ENCODE measurements around the gene MAU2. TPM values are rescaled to one million over a fixed set of nuclear protein-coding genes. Genes with fewer than 3 reads are reported as not detected.
A peak's percentile ranks its signal among the peaks of the same experiment; 100 is the strongest.

The MAU2 gene
- total RNA-seq, 1 experiment from 2014 or later = 34.7 TPM

DNA sequence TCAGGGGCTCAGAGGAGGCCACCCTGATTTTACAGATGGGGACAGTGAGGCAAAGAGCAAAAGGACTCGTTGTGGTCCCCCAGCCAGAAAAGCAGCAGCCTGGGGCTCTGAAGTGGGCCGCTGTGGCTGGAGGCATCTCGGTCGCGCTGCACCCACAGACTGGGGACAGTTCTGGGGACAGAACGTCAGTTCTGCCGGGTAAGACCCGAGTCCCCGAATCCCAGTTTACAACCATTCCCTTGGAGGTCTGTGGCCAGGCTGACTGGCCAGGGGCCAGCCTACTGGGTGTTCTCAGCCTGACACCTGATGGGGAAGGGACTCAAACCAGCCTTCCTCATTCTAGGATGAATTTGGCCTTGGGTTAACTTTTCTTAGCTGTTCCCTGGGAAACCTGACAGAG is 14.4 kb upstream of the MAU2 start:
- DNase-seq (ENCODE audit: low spot score) = no peak

DNA sequence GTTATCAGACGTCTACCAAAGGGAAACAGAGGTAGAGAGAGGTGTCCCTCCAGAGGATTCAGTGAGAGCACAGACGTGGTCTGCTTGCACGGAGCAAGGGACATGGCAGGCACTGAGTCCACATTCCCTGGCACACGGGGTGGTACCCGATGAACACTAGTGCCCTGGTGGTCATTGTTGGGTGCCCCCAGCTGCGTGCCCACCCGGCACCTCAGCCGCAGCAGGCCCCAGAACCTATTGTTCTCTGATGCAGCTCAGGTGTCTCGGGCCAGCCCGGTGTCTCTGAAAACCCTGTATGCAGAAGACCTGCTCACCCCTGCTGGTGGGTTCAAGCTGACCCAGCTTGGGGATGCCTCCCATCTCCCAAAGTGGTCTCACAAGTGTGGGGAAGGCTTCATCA is 12.3 kb upstream of the MAU2 start:
- DNase-seq (ENCODE audit: low spot score) = no peak

DNA sequence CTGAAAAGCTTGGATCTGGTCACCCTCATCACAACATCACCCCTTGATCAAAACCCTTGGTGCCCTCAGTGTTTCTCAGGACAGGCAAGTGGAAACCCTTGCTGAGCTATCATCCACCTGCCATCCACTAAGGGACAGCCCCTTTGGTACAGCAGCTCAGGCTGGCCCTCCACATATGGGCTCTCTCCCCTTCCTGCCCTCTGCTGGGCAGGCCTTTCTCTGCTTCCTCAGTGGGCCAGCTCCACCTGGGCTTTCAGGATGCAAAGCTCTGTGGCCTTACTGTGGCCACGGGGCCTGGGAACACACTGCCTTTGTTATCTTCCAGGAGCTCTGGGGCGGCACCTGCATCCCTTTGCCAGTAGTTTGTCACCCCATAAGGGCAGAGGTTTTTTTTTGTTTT is 5.2 kb upstream of the MAU2 start:
- no peak for DNase-seq (ENCODE audit: low spot score)

DNA sequence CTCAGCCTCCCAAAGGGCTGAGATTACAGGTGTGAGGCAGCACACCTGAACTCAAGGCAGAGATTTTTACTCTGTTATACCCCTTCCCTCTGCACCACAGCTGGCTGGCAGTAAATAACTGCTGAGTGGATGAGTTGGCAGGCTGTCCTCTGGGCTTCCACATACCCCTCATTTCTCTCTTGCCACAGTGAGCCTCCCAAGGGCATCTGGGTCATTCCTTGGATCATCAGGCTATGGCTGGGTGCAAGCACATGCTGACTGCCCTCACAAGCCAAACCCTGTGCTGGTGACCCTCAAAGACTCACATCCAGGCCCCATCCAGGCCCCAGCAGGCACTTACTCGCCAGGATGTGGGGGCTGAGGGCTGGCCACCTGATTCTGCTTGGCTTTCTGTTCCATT is 4.5 kb upstream of the MAU2 start:
- DNase-seq (ENCODE audit: low spot score) = no peak

DNA sequence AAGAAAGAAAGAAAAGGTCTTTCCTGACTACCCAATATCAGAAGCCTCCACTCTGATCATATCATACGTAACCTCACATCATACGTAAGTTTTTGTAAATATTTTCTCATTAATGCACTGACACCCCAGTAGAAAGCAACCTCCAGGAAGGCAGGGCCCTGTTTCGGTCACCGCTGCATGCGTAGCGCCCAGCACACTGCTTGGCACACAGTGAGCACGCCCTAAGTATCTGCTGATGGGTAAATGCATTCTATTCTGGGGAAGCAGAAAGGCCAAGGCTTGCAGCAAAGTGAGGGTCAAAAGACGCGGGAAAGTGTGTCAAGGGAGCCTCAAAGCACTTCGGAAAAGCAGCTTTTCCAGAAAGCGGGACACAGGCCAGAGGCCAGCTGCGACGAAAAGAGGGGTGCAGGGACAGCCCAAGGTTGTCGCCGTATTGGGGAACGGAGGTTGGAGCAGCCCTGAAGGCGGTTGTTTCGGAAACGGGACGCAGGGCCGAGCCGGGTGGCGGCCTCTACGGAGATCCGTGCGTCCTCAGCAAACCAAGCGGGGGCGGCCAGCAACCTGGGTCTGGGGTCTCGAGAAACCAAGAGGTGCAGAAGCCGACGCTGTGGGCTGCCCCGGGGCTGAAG is 783 bp upstream of the MAU2 start:
- DNase-seq (ENCODE audit: low spot score) = peak; percentile 7

DNA sequence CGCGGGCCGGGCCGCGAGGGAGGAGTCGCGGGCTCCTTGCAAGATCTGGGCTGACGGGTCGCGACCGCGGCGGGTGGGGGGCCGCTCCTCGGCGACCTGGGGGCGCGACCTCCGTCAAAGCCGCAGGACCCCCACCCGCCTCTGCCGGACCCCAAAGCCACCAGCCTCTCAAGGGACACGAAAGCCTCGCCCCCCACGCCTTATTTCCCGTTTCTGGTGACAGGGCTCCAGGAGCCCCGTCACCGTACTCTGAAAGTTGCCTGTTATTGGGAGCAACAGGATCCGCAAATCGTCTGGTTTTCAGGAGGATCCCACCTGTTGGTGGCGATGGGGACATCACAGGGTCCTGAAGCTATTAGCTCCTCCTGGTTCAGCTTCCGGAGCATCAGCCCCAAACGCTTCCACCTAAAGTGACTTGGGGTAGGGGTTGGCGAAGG is 530 bp downstream of the MAU2 start:
- peak; percentile 8 for DNase-seq (ENCODE audit: low spot score)

DNA sequence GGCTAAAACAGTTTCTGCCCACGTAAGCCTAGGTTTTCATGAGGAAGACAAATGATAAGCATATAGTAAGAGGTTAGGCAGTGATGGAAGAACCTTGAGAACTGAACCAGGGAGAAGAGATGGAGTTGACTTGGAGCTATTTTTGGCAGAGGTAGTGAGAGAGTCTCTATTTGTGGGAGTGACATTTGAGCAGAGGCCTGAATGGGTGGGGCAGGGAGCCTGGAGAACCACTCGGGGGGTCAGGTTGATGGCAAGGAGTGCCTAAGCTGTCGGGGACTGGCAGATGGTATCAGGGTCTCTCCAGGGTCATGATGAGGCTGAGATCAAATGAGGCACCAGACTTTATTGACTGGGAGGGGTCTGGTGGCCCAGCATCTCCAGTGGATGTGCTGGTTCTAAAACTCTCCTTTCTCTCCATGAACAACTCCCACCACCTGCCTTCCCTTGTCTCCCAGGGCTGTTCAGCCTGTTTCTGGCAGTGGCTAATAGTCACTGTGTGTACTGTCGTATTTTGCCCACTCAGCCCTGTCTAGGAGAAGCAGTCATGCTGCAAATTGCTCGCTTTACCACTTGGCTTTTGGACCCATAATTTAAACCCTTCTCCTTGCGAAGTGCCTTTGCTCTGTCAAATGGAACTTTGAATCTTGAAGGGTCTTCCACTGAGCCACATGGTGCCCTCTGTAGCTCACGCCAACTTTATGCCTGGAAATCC is 3.6 kb downstream of the MAU2 start:
- DNase-seq (ENCODE audit: low spot score) = no peak

DNA sequence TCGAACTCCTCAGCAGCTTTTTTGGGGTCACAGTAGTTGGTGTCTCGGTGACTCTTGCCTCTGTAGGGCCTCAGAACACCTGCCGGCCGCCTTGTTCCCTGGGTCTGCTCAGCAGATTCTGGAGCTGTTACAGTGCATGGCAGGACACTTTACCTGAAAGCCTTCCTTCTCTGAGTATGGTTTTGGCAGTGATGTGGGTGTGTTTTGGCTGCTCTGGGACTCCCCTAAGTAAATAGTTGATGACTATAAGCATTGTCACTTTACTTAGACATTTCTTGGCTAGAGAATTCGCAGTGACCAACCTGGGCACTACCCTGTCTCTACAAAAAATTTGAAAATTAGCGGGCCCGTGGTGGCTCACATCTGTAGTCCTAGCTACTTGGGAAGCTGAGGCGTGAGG is 7.0 kb downstream of the MAU2 start:
- DNase-seq (ENCODE audit: low spot score) = no peak

DNA sequence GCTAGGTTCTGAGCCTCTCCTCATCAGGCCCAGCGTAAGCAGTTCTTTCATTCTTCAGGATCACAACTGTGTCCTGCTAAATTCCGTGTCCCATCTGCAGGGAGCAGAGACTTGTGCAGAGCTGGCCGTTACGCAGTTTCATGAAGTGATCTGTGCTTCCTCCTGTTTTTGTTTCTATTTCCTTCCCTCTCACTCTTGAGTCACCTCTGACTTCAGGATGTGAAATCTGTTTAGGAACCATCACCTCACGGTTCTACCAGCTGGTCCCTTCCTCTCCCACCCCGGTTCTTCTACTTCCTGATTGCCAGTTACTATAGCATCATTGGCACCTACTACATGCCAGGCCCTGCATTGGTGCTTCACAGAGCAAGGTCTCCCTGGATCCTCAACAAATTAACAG is 8.5 kb downstream of the MAU2 start:
- DNase-seq (ENCODE audit: low spot score) = no peak

DNA sequence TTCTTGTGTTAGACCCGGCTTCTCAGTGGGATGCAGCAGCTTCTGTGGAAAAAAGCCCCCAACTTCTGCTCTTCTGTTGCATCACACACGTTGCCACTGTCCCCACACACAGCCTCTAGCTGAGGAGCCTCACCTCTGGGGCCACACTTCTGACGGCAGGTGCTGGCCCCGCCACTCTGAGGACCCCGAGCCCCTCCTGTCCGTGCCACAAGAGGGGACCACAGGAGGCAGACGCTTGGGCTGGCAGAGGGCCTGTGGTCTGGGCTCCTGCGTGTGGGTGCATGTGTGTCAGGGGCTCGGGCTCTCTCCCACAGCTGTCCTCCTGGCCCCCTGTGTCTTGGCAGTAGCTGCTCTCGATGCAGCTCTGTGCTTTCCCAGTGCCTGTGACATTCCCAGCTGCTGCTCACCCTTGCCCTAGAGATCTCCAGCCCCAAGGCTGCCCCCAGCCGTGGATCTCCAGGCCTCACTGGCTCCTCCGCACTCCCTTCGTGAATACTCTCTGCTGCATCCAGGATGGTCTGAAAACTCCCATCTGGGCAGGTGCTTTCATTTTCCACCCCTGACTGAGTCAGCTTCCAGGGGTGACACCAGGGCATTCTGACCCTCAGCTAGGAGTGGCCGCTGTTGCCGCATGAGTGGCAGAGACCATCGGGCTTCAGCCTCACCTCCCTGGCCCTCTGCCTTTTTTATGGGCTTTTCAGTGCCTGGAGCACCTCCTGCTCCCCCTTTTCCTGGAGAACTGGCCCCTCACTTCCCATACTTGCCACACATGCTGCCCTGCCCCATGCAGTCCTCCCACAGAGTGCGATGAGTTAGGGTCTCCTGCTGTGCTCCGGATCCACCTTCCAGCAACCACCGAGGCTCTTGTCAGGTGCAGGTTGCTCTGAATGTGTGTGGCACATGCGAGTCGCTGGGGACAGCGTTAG is 13.7 kb downstream of the MAU2 start:
- no peak for DNase-seq (ENCODE audit: low spot score)

DNA sequence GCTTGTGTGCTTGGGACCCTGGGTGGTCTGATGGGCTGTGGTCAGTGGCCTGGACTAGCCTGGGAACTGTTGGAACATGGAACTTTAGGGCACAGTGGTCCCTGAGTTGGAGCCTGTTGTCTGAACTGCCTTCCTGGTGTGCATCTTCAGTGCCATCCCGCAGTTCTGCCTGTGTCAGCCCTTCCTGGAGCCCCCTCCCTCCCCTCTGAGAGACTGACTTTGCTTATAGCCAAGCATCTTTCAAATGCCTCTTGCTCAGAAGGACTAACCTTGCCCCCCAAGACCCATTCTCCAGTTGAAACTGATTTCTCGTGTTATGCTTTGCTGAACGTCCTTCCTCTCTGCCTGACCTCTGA is 14.3 kb downstream of the MAU2 start:
- DNase-seq (ENCODE audit: low spot score) = no peak

DNA sequence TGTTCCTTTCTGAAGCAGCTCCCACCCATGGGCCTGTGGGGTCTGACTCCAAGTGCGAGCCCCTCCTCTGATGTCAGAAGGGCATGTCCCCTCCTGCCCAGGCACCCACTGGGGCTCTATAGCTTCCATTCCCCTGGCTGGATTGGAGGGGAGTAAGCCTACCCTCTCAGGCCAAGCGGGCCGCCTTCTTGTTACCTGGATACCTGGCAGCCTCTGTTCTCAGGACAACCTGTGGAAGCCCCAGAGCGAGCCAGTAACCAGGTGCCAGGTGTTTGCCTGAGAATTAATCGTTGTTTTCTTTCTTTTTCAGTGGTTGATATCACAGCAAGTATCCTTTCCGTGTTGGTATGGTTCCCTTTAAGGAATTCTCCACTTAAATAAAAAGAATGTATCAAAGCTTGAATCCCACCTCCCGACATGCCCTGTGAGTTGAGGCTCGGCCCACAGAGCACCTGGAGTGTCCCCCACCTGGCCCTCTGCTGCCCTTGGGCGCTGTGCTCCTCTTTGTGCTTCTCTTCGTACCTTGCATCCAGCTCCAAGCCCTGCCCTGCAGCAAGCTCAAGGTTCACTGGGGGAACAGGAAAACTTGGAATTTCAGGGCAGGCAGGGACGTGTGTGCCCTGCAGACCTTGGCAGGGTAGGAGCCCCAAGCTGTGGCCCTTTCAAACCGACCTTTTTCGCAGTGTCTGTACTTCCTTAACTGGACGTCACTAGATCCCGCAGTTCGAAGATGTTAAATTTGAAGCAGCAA is 15.0 kb downstream of the MAU2 start:
- DNase-seq (ENCODE audit: low spot score) = no peak

DNA sequence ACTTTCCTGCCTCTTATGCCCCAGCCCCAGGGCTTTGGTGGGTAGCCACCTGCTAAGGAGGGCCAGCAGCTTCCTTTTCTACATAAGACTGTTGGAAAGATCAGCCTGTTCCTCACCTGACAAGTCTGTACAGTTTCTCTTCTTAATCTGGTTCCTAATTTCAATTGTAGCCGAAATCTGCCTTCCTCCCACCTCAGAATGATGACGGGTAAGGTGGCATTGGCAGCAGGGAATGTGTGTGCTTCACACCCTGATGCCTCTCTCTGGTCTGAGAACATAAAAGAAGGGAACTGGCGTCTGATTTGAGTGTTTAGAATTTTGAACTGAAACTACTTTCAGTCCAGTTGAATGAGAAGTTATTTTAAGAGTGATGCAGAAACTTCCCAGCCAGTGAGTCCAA is 16.0 kb downstream of the MAU2 start:
- DNase-seq (ENCODE audit: low spot score) = no peak

DNA sequence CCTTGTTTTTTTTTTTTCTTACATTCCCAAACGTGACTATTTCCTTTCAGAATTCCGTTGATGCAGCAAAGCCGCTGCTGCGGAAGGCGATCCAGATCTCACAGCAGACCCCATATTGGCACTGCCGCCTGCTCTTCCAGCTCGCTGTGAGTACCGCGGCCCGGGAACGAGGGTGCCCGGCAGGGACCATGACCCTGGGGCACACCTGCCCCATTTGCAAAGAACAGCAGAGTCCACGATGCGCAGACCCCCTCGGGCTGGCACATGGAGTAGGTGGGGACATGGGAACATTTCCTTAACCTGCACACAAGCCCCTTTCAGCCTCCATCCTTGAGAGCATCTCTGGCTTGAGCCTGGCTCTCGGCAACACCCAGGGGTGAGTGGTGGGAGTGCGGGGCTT is 16.5 kb downstream of the MAU2 start:
- no peak for DNase-seq (ENCODE audit: low spot score)

DNA sequence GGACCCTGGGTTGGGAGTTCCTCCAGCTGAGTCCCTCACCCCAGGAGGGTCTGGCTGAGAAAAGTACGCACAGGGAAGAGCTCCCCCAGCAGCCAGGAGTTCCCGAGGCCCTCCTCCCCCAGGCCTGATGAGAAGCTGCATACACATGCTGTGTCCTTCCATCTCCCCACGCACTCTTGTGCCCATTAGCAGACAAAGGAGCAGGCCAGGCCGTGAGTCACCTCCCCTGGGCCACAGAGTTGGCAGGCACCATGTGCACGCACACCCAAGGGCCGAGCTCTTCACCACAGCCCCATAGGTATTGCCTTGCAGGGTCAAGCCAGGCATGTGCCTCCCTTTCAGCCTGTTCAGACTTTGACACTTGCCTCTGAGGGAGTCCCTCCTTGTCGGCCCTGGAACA is 17.5 kb downstream of the MAU2 start:
- no peak for DNase-seq (ENCODE audit: low spot score)

DNA sequence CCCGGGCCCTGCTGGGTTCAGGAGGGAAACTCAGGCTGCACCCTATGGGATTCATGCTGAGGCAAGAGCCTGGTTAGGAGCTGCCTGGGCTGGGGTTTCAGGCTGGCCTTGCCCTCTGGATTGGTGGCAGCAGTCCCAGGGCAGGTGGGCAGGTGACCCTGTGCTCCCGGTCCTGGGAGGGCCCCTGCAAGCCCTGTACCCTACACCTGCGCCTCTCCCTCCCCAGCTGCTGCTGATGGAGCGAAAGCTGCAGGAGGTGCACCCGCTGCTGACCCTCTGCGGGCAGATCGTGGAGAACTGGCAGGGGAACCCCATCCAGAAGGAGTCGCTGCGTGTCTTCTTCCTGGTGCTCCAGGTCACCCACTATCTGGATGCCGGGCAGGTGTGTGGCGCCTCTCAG is 20.4 kb downstream of the MAU2 start:
- DNase-seq (ENCODE audit: low spot score) = no peak

DNA sequence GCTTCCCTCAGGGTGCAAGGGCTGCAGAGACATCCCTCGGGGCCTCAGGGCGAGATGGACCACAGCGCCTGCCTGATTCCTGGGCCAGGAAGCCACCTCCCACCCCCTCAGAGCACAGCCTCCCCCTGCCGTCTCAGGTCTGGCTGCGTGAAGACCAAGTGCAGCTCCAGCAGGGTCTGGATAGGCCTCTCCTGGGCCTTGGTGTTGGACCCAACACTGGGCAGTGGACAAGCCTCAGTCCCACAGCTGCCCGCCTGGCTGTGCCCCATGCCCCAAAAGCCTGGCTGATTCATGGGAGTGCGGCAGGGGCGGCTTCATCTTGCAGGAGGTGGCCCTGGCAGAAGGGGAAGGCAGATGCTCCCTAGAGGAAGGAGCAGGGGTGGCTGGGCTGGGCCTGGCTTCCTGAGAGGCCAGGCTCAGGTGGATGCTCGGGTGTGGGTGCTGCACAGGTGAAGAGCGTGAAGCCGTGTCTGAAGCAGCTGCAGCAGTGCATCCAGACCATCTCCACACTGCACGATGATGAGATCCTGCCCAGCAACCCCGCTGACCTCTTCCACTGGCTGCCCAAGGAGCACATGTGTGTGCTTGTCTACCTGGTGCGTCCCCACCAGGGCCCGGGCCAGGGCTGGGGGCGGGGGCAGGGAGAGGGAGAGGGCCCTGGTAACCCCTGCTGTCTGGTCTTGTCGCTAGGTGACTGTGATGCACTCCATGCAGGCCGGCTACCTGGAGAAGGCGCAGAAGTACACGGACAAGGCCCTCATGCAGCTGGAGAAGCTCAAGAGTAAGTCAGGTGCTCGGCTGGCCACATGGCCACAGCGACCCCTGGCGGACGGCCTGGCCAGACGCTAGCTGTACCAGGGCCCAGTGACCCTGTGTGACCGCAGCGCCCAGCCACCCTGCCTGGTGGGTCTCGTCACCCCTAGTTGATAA is 21.7 kb downstream of the MAU2 start:
- DNase-seq (ENCODE audit: low spot score) = peak; percentile 67

DNA sequence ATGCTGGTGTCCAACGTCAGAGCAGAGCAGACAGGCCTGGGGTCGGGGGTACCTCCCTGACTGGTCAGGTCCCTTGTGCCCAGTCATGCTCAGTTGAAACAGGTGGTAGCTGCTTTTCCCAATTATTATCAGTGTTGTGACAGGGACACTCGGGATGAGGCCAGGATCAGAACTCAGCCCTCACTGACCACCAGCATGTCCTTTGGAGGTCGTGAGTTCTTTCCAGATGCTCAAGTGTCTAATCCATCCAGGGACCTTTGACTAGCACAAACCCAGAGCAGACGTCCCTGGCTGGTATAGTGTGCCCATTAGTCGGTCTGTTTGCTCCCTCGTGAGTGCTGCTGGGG is 22.4 kb downstream of the MAU2 start:
- DNase-seq (ENCODE audit: low spot score) = no peak

DNA sequence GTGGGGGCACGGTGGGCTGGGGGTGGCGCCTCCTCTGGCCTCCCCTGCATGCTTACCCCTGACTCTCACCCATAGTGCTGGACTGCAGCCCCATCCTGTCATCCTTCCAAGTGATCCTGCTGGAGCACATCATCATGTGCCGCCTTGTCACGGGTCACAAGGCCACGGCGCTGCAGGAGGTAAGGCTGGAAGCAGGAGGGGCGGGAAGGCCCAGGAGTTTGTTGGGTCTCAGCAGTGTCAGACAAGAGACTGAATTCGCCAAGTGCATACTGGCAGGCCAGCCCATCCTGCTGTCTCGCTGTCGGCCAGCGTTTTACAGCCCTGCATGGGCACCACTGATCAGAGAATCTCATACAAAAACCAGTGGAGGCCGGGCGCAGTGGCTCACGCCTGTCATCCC is 23.1 kb downstream of the MAU2 start:
- no peak for DNase-seq (ENCODE audit: low spot score)

DNA sequence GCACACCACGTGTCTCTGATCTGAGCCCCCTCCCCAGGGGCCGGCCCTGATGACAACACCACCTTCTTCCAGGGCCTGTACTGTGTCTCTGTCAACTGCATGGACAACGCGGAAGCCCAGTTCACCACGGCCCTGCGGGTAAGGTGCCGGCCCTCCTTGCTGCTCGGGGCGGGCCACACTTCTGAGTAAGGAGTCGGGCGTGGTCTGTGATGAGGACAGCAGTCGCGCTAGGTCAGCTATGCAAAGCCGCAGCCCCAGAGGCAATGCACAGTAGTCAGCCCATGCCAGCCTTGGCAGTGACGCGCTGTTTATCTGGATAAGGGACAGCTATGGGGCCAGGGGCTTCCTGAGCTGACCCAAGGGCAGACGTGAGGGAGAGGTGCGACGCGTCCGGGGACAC is 24.6 kb downstream of the MAU2 start:
- no peak for DNase-seq (ENCODE audit: low spot score)

DNA sequence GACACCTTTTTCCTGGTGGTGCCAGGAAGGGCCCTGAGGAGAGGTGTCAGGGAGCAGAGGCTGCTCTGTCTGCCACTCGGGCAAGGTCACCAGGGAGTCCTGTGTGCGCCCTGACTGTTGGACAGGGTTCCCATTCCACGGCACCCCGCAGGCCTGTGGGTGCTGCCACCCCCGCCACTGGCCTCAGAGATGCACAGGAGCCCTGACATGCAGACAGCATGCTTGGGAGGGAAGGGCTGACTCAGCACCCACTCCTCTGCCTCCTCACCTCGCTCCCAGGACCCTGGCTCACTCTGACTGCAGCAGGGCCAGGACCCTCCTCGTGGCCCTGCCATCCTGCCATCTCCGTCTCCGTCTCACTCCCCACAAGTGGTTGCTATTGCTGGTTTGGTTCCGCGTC is 25.3 kb downstream of the MAU2 start:
- DNase-seq (ENCODE audit: low spot score) = no peak
